ENCODE data around the gene RRP1B.
"Not testable (repeated sequence)": the region's sequence is repeated elsewhere in the genome, so short reads cannot be mapped to it uniquely, and the experiment has no call there.

RRP1B gene

DNA sequence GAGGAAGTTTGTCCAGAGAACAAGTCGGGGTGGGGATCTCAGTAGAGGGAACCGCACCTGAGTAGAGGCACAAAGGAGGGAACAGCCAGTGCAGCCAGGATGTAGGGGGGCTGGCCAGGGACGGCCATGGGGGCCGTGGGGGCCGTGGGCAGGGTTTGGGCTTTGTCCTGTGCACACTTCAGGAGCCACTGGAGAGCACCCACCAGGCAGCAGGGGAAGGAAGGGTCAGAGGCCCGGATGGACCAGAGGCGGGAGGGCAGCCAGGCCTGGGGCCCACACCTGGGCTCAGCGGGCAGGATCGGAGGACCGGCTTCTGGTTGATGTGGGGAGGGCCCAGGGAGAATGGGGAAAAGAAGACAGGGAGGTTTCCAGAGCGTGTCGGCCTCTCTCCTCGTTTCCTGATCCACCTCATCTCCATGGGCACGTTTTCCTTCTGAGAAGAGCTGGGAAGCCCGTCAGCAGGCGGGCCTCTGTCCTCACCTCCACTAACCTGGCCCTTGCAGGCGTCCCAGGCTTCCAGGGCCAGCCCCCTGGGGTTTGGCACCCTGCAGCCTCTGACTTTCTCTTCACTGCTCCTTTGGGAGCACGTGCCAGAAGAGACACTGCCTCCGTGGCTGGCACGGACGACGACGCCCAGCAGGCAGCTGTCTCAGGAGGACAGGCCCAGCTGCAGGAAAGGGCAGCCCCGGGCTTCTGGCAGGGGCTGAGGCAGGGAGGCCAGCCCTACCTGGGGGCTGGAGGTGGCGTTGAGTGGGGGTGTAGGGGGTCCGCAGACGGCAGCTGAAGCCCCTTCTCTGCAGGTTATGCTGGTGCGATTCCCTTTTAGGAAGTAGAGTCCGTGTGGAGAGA lies 42.8 kb downstream of the RRP1B start:
- no peak for DNase-seq (ENCODE audit: low spot score)

DNA sequence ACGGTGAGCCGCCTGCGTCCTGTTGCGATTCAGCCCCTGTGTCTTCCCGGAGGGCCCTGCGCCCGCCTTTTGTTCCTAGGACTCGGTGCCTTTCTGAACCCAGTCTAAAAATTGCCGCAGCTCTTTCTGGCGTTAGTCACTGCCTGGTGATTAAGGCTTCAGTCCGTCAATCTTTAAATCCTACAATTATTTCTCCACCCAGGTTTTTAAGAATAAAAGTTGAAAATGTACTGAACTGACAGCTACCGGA lies 43.4 kb downstream of the RRP1B start:
- DNase-seq (ENCODE audit: low spot score): no peak

DNA sequence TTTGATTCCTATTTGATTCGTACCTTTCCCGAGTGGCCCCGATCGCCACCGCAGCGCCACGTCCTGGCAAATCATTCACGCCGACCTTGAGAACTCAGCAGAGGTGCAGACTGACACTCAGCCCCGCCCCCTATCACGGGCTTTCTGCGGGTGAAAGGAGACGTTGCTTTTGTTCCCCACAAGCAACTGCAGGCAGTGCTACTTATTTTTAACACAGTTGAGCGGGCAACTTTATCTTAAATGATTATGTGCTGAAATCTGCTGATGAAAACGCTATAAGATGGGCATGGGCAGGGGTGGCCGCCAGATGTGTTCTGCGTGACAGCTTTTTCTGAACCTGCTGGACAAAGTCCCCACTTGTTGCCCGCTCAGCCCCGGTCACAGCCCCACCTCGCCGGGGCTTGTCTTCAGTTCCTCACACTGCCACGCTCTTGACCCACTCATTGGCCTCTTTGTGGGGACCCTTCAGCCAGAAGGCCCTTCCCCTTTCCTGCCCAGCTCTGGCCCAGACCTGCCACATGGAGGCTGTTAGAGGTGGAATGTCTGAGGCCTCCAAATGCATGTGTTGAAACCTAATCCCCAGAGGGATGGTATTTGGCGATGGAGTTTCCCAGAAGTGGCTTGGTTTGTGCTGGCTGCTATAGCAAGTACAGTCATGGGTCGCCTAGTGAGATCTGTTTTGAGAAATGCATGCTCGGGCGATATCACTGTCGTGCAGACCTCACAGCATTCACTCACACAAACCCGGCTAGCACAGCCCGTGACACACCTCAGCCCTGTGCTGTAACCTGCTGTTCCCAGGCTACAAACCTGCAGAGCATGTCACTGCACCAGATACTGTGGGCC lies 43.9 kb downstream of the RRP1B start:
- no peak for DNase-seq (ENCODE audit: low spot score)

DNA sequence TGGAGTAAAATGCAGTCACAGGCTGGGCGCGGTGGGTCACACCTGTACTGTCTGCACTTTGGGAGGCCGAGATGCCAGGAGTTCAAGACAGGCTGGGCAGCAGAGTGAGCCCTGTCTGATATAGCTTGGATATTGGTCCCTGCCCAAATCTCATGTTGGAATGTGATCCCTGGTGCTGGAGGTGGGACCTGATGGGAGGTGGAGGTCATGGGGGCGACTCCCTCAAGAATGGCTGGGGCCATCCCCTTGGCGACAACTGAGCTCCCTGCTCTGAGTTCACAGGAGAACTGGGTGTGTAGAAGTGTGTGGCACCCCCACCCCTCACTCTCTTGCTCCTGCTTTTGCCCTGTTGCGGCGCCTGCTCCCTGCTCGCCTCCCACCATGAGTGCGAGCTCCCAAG lies 48.1 kb downstream of the RRP1B start:
- no peak for DNase-seq (ENCODE audit: low spot score)

DNA sequence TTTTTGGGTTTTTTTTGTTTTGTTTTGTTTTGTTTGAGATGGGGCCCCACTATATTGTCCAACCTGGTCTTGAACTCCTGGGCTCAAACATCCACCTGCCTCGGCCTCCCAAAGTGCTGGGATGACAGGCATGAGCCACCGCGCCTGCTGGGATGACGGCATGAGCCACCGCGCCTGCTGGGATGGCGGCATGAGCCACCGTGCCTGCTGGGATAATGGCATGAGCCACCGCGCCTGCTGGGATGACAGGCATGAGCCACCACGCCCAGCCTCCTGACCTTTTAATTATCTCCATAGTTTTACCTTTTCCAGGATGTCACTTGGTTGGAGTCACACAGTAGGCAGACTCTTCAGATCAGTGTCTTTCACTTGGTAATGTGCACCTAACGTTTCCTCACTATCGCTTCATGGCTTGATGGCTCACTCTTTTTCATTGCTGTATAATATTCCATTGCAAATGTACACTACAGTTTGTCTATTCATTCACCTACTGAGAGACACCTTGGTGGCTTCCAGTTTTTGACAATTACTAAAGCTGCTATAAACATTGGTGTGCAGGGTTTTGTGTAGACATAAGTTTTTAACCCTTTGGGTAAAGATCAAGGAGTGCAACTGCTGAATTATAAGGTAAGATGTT lies 49.5 kb downstream of the RRP1B start:
- no peak for DNase-seq (ENCODE audit: low spot score)

DNA sequence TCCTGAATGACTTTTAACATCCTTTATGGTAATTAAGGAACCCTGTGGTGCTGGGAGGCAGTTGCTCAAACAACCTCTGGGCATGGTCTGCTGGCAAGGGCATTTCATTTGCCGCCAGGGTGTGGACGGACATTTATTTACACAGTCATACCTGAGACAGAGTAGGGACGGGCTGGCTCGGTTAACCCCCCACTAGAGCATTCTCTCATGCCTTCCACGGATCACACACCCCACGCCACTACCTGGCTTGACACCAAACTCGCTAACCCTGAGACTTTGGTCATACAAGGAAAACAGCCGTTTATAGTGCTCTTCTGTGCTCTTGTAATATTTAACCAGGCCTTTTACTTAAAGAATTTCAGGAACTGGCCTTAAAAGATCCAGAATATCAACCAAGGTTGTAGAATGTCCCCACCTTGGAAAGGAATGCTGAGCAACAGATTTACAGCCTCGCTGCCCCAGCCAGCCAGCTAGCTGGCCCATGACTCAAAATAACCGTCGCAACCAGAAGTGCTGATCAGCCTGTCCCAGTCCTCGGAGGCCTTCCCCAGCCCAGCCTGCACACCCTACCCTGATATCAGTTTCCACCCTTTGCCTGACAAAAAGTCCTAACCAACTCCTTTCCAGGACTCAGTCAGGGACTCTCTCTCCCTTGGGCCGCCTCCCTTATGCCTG lies 53.0 kb downstream of the RRP1B start:
- DNase-seq (ENCODE audit: low spot score): no peak

DNA sequence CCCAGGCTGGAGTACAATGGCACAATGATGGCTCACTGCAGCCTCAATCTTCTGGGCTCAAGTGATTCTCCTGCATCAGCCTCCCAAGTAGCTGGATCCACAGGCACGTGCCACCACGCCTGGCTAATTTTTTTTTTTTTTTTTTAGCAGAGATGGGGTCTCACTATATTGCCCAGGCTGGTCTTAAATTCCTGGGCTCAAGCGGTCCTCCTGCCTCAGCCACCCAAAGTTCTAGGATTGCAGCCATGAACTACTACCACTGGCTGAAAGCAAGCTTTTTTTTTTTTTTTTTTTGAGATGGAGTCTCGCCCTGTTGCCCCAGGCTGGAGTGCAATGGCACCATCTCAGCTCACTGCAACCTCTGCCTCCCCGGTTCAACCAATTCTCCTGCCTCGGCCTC lies 53.8 kb downstream of the RRP1B start:
- not testable (repeated sequence) for DNase-seq (ENCODE audit: low spot score)

DNA sequence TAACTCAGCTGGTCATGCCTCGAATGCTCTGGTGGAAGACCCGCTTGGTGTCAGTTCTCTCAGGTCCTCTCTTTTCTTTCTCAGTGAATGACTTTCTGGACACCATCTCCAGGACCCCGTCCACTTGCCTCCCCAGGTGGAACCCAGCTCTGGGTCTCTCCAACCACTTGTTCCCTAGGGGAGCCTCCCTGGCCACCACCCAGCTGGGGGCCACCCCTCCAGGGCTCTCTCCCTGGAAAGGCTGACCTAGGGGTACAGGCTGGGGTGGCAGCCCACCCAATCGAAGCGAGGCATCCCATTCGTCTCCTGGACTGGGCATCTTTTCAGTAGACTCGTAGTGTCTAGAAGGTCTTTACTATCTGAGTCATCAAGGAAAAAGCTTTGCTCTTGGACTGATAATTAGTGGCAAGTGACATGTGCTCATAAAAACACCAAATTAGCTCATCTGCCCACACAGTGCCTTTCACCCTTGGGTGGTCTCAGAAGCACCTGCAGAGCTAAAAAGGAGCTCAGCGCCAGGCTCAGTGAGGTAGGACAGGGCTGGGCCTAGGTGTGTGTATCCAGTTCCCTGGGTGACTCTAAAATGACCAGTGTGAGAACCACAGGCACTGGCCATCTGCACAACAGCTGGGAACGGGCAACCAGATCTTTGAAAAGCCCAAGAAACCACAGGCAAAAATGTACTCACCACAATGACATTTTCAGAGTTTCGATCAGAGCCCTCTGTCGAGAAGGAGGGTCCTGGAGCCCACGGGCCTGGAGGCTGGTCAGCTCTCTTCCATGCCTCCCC lies 57.2 kb downstream of the RRP1B start:
- DNase-seq (ENCODE audit: low spot score): no peak

DNA sequence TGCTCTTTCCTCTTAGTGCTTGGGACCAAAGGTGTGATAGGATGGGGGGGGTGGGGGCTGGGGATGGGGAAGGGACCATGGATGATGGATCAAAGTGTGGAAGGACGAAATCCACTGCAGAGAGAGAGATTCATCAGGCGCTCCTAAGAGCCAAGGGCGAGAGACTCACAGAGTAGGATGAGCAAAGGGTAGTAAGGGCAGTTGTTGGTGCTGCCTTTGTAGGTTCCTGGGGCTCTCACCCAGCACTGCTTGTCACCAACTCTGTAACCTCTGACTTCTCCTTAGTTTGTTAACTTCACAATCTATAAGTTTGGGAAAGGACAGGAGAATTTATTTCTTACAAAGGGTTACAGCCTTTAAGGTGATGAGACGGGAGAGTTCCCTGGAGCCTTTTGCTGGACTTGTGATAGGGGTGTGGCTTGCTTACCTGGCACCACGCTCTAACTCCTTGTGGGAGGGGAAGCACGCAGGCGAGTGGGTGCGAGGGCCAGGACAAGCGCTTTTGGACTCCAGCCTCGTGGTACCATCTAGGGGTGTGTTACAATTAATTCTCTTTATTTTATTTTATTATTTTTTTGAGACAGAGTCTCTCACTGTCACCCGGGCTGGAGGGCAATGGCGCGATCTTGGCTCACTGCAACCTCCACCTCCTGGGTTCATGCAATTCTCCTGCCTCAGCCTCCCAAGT lies 58.0 kb downstream of the RRP1B start:
- no peak for DNase-seq (ENCODE audit: low spot score)

DNA sequence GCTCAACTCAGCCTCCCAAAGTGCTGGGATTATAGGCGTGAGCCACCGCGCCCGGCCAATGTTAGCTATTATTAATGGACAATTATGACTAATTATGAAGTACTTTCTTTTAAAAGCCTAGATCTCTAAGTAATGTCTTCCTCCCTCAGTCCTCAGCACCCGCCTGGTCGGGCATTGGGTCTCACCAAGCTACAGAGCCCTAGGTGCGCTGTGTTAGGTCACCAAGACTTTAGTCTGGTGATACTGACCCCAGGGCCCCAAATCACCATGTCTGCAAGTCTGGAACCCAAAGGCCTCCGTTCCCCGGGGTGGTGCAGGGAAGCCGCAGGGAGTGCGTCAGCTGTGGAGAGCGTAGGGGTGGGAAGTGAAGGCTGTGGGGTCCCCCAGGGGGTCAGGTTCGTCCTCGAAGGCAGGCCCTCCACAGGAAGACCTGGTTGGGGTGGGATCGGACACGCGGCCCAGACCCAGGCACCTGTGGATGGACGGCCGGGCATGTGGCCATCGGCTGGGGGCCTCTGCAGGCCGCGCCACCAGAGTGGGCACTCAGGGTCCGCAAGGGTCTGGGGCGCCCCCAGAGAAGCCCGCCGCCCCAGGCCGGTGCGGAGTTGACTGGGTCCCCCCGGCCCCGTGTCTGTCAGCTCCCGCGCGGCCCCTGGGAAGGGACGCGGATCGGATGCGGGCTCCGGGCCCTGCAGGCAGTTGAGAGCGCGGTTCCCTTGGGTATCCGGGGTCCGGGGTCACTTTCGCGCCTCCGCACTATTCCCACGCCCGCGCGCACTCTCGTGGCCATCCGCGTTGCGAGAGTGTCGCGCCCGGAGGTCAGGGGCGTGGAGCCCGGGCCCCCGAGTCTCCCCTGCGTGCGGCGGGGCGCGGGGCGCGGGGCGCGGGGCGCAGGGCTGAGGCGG lies 58.9 kb downstream of the RRP1B start:
- no peak for DNase-seq (ENCODE audit: low spot score)

DNA sequence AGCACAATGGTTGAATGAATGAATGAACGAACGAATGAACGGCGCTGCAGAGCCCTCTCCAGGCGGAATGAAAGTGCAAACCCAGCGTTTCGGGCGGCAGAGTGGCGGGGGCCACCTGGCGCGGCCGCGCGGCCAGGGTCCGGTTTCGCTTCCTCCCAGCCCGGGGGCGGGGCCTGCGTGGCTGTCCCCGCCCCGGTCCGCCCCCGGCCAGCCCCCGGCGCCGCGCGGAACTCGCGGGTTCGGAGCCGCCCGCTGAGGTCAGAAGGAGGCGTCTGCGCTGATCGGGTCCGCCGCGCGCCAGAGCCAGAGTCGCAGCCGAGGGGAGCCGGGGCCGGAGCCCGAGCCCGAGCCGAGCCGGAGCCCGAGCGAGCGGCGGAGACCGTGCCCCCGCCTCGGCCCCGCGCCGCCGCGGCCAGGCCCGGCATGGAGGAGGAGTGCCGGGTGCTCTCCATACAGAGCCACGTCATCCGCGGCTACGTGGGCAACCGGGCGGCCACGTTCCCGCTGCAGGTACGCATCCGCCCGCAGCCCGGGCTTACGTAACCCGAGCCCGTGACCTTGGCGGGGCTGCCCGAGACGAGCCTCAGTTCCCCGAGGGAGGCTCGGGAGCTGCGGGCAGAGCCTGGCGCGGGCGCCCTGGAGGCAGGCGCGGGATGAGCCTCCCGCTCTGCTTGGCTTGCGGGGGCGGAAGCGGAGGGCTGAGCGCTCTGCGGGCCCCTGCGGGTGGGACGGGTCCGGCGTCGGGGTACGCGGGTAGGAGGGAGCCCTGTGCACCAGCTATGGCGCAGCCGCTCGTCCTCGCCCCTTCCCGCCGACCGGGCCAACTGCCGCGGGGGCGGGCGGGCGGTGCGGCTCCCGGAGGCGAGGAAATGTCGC lies 59.8 kb downstream of the RRP1B start, which contains the start of gene PDXK:
PDXK (plus strand) TSS at position 258 of the 876 bp plus-strand sequence; CDS start at position 424, 166 bp downstream.
- DNase-seq (ENCODE audit: low spot score): peak; percentile 84

DNA sequence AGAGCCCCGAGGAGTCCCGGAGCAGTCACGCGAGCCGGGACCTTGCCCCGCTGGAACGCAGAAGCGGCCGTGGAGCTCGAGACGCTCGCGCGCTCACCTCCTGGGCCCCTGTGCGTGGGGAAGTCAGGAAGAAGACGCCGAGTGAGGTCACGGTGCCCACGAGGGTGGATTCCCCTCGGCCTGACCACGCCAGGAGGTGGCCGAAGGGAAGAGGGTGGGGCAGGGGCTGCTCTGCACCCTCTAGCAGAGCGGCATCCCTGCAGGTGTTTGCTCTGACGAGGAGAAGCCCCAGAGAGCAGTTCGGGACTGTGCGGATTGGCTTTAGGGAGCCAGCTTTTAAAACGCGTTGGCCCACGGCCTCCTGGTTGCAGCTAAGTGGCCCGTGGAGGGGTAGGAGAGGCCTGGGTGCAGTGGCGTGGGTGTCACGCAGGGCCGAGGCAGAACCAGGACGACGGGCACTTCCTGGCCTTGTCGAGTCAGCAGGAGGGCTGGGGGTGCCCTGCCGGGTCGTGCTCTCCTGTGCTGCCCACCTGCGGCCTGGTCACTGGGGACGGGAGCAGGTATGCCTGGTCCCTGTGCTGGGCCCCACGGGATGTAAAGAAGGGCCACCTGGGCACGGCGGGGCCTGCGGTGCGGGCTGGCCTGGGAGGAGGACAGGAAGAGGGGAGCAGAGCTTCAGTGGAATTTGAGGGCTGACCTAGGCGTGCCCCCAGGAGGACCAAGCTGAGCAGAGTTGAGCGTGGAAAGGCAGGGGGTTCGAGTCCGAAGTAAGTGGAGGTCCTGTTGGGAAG lies 60.6 kb downstream of the RRP1B start:
- no peak for DNase-seq (ENCODE audit: low spot score)

DNA sequence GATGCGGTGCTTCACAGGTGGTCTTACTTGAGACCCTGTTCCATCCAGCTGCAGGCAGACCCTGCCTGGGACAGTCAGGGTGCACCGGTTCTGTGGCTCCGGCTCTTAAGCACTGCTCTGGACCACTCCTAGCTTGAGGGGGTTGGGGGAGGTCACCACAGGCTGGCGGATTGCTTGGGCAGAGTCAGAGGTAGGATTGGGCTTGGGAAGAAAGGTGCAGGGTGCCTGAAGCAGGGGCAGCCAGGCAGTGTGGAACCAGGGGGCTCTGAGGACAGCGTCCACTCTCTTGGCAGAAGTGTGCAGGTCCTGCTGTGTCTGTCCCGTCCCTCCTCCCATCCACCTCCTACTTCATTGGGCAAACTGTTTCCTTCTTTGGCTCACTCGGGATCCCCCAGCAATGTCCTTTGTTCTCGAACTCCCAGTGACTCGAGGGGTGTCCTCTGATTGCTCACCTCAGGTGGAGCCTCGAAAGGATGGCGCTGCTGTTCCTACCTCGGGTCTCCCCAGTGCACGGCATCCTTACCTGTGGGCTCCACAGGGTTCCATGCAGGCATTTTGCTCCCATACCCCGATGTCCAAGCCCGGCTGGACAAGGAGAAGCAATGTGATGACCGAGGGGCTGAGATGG lies 61.3 kb downstream of the RRP1B start:
- no peak for DNase-seq (ENCODE audit: low spot score)

DNA sequence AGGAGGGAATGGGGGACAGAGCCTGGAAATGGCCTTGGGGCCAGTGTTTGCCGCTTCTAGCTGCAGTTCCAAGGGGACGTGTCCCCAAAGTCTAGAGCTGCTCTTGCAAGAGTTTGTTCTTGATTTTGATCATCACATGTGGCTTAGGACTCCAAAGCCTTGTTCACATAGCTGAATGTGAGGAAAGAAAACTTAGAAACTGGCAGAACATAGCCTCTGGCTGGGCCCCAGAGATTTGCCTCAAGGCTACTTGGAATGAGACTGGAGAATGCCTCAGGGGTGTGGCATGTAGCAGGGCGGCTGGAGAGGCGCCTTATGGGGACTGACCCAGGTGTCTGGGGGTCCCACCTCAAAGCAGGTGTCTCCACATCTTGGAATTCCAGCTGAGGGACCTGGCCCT lies 61.8 kb downstream of the RRP1B start:
- no peak for DNase-seq (ENCODE audit: low spot score)

DNA sequence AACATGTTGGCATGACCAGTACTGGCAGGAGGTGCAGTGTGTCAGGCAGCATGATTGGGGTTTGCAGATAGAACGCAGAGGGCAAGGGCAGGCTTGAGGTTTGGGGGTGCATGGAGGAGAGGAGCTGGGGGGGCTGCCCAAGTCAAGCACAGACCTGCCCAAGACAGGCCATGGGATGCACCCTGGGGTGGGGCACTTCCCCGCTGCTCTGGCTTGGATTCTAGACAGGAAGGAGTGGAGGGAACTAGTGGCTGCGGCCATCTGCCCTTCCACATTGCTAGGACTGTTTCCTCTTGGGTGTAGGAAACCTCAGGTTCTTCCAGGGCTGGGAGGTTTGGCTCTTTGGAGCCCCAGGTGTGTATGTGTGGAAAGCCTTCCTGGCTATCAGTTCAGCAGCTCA lies 62.6 kb downstream of the RRP1B start:
- DNase-seq (ENCODE audit: low spot score): no peak

DNA sequence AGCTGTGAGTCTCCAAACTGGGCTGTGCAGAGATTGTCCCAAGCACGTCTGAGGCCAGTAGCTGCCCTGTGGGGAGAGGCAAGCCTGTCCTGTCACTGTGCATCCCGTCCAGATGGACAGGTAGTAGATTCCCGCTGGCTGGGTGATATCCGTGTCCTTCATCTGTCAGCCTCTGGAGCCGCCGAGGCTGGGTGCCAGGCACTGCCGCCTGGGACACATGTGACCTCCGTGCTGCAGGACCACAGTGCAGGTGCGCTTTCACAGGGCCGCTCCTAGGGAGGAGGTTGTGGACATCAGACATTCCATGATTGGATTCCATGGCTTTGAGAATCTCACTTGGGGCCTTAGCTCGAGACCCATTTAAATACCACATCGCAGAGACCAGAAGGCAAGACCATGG lies 64.3 kb downstream of the RRP1B start:
- no peak for DNase-seq (ENCODE audit: low spot score)

DNA sequence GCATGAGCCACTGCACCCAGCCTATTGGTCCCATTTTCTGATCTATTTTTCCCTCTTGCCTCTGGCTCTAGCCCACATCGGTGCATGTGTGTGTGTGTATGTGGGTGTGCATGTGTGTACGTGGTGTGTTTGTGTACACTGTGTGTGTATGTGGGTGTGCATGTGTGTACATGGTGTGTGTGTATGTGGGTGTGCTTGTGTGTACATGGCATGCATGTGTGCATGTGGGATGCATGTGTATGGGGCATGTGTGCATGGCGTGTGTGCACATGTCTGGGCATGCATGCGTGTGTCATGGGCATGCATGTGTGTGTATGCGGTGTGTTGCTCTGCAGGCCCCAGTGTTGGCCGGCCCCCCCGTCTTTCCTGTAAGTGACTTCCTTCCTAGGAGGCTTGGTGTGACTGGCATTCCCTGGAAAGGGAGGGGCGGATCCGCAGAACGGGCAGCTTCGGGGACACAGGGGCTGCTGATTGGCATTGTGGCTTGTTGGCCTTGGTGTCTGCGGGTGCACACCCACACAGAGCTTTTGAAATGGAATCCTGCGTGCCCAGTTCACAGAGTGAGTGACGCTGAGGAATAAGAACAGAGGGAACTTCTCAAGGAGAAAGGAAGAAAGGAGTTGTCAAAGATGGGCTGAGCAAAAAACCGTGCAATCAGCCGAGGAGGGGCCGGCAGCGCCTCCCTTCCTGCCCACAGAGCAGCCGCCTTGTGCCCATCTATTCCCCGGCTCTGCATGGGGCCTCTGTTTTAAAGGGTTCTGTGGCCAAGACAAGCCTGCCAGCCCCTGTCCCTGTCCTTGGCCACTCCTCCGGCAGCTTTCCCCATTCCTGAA lies 67.5 kb downstream of the RRP1B start:
- DNase-seq (ENCODE audit: low spot score): no peak
